NCI-H774 (cell line): Measurements from ENCODE around the gene PDCD7.
"Not testable (repeated sequence)": the region's sequence is repeated elsewhere in the genome, so short reads cannot be mapped to it uniquely, and the experiment has no call there.

Source experiments
- DNase-seq: peaks from one replicate; lab custom pipeline; 2025; lab: John Stamatoyannopoulos, UW

The PDCD7 gene

DNA sequence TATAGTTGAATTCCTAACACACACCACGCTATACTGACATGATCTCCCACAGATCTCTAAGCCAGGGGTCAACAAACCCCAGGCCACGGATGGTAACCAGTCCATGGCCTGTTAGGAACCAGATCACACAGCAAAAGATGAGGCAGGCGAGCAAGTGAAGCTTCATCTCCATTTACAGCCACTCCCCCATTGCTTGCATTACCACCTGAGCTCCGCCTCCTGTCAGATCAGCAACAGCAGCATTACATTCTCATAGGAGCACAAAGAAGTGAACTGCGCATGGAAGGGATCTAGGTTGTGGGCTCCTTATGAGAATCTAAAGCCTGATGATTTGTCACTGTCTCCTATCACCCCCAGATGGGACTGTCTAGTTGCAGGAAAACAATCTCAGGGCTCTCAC lies 2.7 kb downstream of the PDCD7 start:
- no peak for DNase-seq

DNA sequence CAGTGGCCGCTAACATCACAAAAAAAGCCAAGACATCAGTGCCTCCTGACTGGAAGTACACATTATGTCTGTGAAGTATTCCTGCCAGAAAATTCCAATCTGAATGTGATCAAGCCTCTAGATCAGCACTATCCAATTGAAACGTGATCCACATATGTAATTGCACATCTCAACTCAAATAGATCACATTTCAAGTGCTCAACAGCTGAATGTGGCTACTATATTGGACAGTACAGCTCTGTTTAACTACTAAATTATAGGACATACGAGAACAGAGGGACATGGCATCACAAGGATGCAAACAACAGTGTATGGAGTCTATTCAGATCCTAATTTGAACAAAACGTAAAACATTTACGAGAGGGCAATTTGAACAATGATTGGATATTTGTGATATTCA lies 18.1 kb downstream of the PDCD7 start:
- DNase-seq = no peak

DNA sequence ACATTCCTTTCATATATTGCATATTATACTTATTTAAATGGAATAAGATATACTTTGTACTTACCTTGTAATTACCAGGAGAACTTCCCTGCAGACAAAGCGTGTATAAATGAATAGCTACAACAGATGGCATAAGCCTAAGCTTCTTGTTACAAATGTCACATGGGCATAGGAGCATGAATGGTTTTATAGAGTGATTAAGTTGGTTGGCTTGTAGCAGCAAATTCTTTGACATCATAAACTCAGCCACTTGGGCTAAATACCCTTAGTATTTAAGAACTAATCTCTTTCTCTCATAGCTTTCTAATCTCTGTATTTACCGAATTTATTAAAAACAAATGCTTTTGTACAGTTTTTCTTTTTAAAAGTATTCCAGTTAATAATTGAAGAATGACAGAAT lies 18.5 kb downstream of the PDCD7 start, which contains the start of gene UBAP1L:
Gene UBAP1L (minus strand): TSS at position 115 of the 400 bp plus-strand sequence. CDS start 8,985 bp downstream, outside the sequence.
- no peak for DNase-seq

DNA sequence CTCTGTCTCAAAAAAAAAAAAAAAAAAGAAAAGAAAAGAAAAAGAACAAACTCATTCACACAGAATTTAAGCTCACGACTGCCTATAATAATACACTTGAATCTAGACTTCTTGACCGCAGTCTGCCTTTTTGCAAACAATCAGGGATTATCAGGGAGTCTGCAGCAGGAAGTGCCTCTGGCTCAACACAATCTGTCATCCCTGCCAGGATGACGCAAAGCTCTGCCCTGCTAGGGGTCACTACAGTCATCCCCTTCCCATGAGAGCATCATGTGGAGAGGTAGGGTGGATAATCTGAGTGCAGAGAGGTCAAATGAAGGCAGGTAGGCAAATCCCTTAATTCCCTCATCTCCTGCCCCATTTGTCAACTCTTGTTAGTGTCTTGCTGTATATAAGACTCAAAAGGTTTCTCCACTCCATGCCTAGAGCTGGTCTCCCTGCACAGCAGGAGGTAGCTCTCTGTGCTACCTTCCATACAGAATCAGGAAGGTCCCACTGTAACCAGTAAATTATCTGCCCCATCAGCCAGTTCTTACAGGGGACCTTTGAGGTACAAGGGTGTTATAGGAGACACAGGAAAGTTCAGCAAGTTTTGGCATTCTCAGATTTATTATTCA lies 22.8 kb downstream of the PDCD7 start:
- no peak for DNase-seq

DNA sequence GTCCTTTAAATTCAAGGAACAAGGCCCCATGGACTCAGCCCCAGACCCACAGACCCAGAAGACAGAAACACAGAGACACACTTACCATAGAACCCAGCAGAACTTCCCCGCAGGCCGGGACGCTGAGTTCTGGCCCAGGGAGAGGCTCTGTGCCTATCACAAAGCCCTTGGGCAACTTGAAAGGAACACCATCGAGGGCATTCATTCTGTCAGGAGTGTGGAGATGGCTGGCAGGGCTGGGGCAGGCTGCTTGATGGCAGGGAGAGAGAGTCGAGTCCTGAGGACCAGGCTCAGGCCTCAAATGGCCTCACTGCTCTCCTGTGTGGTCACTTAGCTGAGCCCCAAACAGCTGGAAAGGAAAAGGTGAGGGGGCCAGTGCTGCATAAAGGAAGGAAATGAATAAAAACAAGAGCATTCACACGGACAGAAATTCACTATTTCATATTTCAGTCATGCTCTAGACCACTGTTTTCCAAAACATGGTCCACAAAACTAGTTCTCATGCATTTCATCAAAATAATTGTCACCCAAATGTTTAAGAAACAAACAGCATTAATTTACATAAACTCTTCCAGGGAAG lies 27.5 kb downstream of the PDCD7 start:
- DNase-seq = no peak

DNA sequence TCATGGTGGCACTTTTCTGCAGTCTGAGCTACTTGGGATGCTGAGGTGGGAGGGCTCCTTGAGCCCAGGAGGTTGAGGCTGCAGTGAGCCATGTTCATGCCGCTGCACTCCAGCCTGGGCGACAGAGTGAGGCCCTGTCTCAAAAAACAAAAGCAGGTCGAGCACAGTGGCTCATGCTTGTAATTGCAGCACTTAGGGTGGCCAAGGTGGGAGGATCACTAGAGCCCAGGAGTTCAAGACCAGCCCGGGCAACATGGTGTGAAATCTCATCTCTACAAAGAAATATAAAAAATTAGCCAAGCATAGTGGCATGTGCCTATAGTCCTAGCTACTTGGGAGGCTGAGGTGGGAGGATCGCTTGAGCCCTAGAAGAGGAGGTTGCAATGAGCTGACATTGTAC lies 28.6 kb downstream of the PDCD7 start:
- no peak for DNase-seq

DNA sequence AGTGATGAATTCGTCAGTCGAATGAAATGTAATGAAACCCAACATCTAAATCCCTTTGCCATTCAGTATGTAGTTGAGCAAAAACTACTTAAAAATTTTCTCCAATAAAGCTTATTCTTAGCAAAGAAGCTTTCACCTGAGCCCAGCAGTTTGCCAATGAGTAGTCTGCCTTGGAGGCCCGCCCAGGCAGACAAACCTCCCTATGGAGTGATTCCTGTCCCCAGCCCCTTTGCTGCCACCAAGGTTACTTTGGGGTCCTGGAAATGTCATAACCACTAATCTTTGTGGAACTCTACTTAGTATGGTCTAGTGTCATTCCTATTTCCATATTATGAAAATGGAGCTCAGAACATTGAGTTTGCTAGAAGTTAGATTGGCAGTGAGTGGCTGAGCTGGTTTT lies 30.7 kb downstream of the PDCD7 start:
- DNase-seq = no peak

DNA sequence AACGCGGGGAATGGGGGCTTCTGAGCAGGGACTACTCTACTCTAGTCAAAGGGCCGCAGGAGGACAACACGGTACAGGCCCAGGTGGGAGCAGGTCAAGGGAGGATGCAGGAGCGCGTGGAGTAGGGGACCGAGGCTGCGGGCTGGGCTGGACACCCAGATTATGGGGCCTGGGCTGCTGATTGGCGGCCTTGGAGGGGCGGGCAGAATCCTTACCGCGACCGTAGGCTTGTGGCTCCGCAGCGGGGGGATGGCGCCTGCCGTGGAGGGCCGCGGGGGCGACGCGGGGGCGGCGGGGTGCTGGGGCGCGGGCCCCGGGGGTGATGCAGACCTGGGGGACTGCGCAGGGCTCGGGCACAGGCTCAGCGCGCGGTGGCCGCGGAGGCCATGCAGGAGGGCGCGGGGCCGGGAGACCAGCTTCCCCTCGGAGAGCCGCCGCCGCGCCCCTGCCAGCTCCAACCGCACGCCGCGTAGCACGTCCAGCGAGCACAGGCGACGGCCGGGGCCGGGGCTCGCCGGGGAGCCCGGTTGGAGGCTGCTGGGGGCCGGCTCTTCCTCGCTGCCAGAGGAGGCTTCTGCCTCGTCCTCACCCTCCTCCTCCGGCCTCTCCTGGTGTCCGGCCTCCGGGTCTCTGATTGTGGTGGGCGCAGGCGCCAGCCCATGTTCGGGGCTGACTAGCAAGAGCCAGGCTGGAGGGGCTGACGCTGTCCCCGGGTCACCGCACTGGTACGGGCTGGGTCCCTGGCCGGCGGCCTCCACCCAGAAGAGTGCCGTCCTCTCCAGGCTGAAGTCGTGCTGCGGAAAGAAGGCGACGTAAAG lies 31.5 kb downstream of the PDCD7 start:
- DNase-seq = no peak

DNA sequence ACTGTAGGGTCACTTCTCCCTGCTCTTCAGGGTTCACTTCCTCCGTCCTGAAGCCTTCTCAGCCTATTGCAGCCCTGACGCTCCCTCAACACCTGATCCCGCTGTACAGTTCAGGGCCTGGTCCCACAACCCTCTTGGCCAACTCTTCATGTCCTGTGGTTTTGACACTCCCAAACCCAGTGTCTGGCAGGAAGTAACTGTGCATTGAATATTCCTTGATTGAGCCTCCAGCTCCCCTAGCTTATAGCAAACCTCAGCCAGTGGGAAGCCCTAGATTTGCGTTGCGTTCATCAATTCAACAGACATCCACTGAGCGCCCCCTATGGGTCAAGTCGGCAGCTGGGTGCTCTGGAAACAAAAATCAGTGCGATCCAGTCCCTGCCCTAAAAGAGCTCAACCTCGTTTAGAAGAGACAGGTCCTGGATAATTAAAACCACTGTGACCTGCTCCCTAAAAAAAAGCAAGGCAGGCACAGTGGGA lies 32.2 kb downstream of the PDCD7 start:
- DNase-seq = no peak

DNA sequence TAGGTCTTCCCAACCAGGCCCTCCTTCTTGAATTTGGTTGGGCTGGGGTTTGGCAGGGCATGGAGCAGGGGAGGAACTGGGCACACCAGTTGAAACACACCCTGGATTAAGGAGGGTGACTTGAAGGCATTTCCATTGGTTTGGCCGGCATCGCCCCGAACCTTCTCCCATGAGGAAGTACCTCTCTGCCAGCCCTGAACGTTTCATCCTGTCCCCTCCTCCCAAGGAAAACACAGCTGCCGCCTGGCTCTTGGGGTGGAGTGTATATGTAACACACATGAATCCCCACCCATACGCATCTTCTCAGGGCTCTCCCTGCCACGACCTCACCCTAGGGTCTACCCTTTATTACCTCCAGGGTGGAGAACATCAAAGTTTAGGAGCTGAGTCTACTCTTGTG lies 33.2 kb downstream of the PDCD7 start:
- DNase-seq = no peak

DNA sequence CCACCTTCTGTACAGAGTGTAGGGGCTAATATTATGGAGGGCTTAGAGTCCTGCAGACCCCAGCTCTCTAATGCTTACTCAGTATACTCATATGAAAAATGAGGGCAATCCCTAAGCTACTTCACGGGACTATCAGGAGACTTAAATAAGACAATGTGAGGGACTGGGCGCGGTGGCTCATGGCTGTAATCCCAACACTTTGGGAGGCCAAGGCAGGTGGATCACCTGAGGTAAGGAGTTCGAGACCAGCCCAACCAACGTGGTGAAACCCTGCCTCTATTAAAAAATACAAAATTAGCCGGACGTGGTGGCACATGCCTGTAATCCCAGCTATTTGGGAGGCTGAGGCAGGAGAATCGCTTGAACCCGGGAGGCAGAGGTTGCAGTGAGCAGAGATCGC lies 33.8 kb downstream of the PDCD7 start:
- not testable (repeated sequence) for DNase-seq

DNA sequence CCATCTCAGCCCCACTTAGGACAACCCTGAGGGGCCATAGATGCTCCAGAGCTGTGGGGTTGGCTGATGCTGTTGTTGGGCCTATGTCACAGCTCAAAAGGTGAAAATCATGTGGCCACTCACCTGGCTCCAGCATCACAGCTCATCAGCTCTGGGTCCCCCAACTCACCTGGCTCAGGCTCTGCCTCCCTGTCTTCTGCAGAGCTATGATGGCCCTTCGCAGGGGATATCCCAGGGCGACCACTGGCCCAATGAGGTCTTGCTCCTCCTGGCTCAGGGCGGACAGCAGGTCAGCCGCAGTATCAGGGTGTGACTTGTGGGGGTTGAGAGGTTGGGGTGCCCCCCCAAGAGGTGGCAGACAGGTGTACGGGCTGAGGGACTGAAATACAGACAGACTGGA lies 34.3 kb downstream of the PDCD7 start:
- DNase-seq = no peak

DNA sequence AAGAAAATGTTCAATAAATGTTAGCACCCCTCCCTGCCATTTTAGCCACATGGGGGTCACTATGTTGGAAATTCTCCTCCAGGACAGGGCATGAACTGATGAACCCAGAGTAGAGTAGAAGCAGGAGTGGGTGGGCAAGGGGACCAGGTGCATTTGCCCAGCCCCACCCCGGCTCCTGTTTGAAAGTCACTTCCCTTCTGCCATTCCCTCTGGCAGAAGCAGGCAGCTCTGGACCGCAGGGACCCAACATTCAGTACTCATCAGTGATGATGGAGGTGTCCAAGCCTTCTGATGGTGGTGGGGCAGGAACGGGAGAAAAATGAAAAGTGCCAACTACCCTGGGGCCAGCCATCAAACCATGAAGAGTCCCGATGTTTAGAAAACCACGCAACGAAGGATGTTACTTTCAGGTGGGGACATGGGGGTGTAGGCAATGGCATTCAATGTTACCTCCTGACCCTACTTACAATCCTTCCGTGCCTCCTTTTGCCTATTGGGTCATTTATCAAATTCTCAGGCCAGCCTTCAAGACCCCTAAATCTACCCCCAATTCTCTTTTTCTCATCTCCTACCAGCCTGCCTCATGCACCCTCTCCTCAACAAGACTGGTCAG lies 35.9 kb downstream of the PDCD7 start:
- DNase-seq = no peak

DNA sequence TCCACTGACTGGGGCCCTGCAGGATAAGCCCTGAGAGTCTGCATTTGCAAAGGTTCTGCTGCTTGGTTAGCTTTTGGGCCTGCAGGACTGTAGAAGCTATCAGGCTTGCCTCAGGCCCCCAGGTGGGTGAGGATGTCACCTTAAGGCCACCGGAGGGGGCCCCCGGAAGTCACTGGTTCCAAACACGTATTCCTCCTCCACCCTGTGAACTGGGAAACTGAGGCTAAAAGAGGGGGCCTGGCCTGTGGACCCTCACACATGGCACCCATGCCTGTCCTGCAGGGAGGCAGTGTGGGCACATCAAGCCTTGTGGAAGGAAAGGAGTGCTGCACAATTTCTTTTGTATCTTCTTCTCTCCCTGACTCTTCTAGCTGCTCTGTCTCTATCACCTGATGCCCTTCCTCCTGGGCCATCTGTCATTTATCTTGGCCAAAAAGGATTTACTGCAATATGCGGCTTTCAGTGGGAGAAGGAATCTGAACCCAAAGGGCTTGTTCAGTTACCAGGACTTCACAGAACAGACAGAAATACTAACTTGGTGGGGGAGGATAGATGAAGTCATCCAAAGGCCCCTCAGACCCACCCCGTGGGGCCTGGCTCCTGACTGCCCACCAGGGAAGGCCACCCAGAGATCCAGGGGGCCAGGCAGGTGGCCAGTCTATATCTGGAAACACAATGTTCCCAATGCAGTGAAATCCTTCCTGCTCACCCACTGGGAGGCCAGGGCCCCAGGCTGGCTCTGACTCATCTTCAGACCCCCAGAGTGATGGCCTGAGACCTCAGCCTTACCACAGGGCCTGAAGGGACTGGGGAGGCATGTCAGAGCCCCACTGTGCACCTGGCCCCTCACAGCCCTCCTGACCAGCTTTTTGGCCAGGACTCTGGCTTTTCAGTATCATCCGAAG lies 36.9 kb downstream of the PDCD7 start:
- DNase-seq = no peak

DNA sequence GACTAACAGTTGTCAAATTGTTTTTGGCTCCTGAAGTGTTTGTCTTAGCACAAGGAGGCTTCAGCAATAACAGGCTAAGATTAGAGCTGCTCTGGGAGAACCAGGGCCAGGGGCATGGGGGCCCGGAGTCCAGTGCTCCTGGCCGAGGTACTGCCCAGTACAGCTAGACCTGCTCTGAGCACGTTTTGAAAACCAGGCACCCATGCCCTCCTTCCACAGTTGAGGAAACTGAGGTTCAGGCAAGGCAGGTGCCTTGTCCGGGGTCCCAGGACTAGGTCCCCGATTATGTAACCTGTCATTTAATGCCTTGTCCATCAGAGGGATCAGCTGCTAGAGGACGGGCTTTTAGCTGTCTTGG lies 37.9 kb downstream of the PDCD7 start:
- no peak for DNase-seq

DNA sequence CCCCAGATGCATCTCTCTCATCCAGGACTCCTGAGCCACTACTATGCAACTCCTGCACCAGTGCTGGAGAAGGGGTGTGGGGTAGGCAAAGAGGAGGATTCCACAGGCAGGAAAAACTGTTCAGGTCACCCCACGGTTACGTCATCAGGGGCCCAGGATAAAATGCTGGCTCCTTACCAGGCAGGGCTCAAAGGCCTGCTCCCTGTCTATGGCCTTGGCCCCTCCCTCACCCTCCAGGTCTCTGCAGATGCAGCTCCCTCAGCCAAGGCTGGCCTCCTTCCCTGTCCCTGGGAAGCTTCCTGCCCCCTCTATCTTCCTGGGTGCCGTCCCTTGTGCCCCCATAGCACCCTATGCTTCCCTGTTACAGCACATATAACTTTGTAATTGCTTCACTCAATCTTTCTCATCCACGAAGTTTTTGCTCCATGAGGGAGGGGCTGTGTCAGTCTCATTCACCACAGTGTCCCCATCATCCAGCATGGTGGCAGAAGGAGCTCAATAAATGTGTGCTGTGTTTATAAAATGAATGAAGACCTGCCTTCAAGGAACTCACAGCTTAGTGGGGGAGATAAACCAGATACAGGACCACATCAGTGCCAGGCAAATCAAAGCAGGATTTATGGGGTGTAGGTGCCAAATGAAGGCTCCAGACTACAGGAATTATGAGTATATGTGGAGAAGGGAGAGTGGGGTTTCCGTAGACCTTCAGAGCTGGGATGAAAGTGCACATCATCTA lies 38.4 kb downstream of the PDCD7 start:
- DNase-seq = no peak

DNA sequence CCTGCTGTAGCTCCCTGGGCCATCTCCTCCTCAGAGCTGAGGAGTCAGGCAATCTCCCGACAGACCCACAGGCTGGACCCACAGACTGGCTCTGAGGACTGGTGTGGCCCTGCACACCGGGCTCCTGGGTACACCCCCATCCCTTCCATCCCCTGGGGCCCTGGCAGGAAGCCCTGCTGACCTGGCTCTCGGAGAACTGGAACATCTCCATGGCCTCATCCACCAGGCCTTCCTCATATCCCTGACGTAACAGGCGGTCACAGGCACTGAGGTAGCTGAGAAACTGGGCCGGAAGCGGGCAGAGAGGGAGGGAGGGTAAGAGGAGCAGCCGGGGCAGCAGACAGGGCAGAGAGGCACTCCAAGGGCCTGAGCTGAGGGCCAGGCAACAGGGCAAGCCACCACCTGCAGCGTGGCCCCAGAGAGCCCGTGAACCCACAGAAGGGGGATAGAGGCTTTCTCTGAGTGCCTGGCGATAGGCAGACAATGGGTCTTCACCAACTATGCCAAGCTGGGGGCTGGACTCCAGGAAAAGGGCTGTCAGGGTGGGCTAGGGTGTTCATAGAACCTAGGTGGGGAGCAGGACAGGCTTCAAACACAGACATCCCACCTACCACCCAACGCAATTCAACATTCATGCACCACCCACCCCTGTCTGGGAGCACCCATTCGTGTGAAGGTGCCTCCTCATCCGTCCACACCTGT lies 39.2 kb downstream of the PDCD7 start:
- no peak for DNase-seq

DNA sequence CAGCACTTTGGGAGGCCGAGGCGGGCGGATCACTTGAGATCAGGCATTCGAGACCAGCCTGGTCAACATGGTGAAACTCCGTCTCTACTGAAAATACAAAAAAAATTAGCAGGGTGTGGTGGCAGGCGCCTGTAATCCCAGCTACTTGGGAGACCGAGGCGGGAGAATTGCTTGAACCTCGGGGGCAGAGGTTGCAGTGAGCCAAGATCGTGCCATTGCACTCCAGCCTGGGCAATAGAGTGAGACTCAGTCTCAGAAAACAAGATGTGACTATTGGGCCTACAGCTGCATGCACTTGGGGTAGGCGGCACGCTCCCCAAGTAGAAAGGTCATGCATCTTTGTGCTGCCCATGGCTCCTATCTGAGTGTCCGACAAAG lies 39.8 kb downstream of the PDCD7 start:
- DNase-seq = not testable (repeated sequence)

DNA sequence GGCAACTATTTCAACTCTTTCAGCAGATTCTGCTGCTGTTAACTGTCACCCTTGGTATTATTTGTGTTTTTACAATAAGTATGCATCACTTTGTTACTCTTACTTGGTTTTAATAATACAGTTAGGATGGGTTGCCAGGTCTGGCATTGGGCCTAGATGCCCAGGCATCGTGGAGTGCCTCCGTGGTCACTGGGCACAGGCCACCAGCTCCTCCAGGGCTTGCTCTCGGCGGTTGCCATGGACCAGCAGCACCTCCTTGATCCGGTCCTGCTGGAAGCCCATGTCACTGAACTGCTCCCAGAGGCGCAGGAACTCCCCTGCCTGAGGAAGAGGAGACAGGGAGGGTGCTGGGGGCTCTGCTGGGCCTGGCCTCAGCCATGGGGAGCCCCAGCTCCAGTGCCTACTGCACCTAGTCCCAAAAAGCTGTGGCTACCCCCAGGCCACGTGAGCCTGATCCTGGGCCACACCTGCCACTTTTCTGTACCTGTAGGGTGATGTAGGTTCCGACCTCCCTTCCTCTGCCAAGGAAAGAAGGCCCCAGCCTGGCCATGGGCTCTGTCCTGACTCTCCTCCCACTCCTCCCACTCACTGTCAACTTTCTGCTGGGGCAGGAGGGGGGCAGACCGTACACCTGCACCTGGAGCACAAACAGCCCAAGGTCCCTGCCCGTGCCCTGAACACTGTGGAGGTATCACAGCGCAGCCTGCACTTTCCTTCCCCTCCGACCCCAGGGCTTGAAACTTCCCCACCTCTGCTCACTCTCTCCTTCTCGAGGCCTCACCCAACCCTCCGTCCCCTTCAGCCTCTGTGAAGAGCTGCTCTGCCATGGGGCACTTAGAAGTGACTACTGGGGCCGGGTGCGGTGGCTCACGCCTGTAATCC lies 40.5 kb downstream of the PDCD7 start:
- DNase-seq = no peak
